HG02884 (cell line): Measurements from ENCODE around the gene IGF2BP3.
"Not testable (repeated sequence)": the region's sequence is repeated elsewhere in the genome, so short reads cannot be mapped to it uniquely, and the experiment has no call there.

Experiments used
- ATAC-seq: cut with Tn5 transposase; IDR thresholded peaks from one replicate; pipeline ENCODE4 v1.9.1; 2021; ENCODE audit warnings: mild to moderate bottlenecking, moderate library complexity; ENCODE audit not compliant: unreplicated experiment

The IGF2BP3 gene

DNA sequence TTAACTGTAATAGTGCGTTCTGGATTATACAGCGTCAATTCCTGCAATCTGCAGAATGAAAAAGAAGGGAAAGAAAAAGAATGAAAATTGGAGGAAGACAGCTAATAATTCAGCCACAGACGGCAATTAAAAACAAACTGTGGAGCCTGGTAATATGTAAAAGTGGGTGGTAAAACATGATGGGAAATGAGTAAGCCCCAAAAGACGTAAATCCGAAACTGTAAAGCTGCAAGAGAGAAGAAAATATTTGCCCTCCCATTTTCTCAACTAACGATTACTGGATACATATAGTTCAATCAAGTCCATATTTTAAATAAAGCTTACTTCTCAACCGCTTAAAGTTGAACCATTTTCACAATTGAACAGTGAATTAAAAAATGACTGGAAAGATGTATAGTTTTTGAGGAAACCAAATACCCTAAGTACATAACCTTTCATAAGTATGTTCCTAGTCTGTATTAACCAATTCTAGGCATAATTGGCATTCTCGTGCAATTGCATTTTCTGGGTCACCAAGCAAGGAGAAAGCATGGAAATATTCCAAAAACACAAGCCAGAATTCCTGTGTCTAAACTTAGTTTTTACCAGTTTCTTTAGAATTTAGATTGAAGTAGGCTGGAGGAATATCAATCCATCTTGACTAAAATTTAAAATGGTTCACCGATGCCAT lies 126.3 kb downstream of the IGF2BP3 start:
- ATAC-seq = no peak

DNA sequence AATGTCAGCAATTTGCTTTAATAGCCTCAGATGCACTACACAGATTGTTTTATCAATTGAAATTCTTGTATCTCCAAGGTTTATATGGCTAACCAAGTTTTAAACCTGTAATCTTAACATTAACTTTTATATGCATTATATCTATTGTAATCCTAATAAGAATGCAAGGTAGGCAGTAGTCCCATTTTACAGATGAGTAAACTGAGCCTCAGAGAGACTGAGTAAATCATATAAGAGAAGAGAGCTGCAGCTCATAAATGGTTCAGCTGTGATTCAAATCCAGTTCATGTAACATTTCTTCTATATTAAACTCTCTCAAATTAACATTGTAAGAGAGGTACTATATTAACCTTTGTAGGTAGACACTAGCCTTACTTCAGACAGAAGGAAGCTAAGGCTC lies 127.2 kb downstream of the IGF2BP3 start:
- ATAC-seq = no peak

DNA sequence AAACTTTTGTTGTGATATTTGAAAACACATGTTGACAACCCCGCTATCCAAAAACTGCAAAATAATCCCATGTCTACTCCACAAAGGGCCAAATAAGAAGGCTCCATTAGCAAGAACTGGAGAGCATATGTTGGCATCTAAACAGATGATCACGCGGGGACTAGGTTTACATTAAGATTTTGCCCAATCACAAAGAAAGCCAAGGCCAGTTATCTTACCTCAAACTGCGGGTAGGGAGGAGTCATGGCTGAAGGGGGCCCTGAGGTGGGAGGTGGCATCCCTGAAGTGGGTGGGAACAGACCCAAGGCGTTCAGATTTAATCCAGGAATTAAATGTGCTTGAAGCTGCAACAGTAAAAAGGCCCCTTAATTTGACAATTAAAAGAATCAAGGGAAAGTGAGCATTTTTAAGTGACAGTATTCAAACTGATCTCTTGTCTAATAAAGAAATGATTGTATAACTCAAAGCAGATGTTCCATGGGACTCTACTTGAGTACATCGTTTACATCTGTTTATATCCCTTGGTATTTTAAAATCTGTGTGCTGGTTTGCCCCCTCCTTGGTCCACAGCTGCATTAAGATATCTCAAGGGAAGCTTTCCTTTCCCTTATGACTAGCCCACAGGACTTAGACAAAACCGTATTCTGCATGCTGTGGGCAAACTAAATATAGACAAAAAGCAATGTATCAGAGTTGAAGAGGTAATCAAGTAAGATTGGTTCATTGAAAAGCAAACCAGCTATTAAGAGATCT lies 128.3 kb downstream of the IGF2BP3 start:
- no peak for ATAC-seq

DNA sequence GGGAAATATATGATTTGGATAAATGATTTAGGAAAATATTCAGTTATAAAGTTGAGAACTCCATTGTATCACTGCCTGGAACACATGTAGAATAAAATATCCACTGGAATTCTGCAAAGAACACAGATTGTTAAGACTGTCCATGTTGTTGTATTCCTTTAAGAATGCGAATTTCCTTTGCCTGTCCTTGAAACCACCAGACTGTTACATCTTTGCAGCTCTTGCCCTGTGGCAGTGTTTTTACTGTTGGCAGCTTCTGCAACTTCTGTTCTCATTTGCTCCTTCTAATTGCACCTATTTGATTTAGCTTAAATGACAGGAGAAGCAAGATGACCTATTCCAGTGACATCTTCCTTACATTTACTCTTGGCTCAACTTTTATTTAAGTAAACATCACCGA lies 131.4 kb downstream of the IGF2BP3 start:
- ATAC-seq = no peak

- ATAC-seq = no peak
Measured at GRCh38 chr7:23338439-23338838, 131.9 kb downstream of the IGF2BP3 start.

DNA sequence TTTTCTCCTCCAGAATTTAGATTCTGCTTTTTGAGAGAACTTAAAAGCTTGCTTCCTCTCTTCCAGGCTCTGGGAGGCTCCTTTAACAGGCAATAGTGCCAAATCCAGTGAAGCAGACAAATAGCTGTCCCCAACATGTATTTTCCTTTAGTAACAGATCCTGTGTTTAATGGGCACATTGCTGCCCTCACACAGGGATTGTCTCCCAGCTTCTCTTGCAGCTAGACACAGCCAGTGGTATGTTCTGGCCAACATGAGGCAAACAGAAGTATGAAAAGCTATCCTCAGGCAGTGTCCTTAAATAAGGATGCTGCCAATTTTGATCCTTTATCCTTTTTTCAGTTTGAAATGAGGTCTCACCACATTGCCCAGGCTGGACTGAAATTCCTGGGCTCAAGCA lies 132.9 kb downstream of the IGF2BP3 start:
- ATAC-seq = no peak

- ATAC-seq = no peak
Measured at GRCh38 chr7:23336799-23337283, 133.4 kb downstream of the IGF2BP3 start.

GRCh38 chr7:23336086-23336485 lies 134.2 kb downstream of the IGF2BP3 start:
- ATAC-seq = no peak

DNA sequence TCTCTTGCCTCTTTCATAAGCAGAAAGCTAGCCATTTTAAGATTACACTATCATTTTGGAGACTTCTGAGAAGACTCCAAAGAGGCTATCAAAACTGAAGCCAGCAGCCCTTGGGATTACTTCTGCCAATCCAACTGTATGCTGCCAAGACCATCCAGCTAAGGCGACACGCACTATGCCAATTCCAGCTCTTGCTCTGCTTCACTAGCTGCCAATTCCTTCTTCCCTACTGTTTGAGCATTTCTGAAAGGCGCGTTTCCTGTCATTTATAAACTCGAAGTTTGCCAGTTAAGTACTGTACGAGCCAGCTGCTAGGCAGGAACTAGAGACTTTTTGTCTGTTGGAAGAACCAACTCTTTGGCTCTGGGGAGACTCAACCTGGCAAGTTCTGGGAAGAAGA lies 134.7 kb downstream of the IGF2BP3 start:
- no peak for ATAC-seq

DNA sequence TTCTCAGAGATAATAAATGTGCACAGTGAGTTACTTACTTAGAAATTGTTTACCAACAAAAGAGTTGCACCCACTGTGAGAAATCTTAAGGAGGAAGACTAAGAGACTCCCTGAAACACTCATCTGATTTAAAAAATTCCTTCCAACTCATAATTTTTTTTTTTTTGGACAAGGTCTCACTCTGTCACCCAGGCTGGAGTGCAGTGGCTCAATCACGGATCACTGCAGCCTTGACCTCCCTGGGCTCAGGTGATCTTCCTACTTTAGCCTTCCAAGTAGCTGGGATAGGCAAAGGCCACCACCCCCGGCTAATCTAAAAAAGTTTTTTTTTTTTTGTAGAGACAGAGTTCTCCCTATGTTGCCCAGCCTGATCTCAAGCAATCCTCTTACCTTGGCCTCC lies 135.2 kb downstream of the IGF2BP3 start:
- ATAC-seq = no peak

- ATAC-seq = no peak
Measured at GRCh38 chr7:23334482-23335056, 135.7 kb downstream of the IGF2BP3 start.

GRCh38 chr7:23333671-23334246 lies 136.5 kb downstream of the IGF2BP3 start:
- no peak for ATAC-seq

DNA sequence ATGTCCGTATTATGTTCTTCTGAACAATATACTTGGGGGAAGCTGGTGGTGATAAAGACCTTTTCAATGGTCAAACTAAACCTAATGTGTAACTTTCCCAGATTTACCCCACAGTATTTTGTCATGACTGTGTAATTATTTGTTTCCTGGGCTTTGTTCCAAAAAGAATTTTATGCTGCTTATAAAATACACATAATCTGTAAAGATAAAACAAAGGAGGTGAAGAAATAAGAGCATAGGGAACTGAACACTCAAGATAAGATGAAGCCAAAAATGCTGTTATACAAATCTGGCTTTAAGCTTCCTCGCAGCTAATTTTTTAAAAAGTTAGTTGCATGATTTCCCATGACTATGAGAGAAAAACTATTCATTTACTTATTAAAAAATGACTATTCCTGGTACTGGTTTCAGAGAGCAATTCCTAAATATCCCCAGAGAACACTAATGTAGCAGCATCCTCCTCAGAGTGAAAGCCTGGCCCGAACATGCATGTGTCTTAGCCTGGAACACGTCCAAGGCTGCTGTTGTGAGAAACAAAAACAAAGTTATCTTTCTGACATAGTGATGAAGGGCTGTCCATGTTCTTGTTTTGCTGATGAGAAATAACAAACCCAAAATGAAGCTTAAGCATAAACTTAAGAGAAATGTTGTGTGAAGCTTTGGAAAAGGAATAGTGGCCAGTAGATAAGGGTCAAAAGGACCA lies 137.2 kb downstream of the IGF2BP3 start:
- no peak for ATAC-seq

DNA sequence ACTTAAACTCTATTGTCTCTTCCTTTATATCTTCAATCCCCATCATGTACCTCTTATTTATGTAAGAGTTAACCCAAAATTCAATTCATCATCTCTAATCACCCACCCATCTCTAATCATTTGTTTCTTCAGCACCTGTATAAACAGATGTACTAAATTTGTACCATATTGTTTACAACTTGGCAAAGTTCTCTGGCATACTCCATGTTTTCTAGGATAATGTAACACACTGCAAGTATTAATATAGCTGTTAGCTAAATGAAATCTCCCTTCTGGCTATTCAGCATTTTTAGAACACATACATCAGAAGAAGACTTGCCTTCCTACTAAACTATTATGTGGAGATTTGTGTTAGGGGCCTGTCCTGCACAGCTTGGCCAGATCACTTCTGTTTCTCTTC lies 138.1 kb downstream of the IGF2BP3 start:
- no peak for ATAC-seq

DNA sequence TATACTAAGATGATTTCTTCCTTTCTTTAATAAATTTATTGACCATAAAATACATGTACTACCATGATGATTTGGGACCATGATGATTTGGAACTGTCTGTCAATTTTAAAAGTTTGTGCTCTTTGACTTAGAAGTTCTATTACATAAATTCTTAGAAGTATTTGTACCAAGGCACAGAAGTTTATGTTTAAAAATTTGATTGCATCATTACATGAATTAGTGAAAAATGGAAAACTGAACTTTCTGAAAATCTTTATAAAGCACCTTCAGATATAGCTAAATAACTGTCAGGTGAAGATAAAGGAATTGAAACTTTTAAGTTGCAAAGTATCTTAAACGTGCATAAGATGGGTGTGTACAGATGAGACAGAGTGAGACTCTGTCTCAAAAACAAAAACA lies 139.2 kb downstream of the IGF2BP3 start:
- ATAC-seq = no peak

DNA sequence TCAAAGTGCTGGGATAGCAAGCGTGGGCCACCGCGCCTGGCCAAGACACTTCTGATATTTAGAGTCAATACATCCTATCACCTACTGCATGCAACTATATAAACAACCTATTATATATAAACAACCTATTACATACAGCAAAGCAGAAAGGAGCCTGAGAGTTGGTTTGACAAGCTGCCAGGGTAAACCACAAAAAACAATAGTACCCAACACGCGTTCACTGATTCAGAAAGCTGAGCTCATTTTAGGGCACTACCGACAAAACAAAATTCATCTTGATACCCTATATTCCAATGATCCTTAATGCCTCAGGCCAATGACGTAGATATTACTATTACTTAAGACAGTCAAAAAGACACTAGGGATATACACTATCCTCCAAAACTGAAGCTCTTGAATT lies 154.9 kb downstream of the IGF2BP3 start:
- no peak for ATAC-seq

- ATAC-seq = not testable (repeated sequence)
Measured at GRCh38 chr7:23312141-23312540, 158.2 kb downstream of the IGF2BP3 start.

DNA sequence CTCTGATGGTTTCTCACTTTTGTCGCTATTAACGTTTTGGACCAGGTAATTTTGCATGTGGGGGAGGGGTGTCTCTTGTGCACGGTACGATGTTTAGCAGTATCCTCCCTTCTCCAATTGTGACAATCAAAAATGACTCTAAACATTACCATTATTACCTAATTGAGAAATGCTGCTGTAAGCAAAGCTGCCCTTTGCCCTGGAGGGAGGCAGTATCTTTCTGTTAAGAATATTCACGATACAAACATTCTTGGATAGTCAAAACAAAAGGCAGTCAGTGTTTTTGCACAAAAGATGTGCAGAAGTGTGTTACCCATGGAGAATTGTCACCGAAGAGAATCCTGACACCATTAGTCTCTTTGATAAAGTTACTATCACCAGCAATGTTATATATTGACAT lies 161.5 kb downstream of the IGF2BP3 start:
- ATAC-seq = no peak

DNA sequence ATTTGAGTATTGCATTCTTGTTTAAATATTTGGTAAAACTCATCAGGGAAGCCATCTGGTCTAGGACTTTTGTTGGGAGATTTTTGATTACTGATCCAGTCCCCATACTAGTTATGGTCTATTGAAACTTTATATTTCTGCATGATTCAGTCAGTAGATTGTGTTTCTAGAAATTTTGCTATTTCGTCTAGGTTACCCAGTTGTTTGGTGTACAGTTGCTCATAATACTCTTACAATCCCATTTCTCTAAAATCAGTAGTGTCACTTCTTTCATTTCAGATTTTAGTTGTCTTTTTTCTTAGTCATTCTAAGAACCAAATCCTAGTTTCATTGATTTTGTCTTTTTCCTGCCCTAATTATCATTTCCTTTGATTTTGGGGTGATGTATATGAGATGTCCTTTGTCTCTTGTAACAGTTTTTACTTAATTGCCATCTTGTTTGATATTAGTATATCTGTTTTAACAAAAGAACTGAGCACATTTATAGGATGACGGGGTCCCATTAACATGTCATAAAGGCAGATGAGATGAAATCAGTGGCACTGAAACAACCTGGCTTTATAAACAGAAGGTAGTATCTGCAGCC lies 163.3 kb downstream of the IGF2BP3 start:
- no peak for ATAC-seq

GRCh38 chr7:23299770-23300300 lies 170.5 kb downstream of the IGF2BP3 start:
- ATAC-seq = peak; percentile 3
